WTC11 (cell line): ENCODE results near the gene AOX1.
"Not testable (repeated sequence)": the region's sequence is repeated elsewhere in the genome, so short reads cannot be mapped to it uniquely, and the experiment has no call there.

Experiments used
- ATF3 ChIP-seq: sonication (generic); formaldehyde crosslinking; conservative IDR thresholded peaks from 2 replicates; pipeline ENCODE4 v1.8.1; 2022; ENCODE audit warnings: mild to moderate bottlenecking, missing genetic modification reagents
- CTCF ChIP-seq: fragments of 200-600 bp; IDR thresholded peaks from 2 replicates; pipeline ENCODE4 v1.8.0; 2022; ENCODE audit warnings: antibody characterized with exemption
- IRF2 ChIP-seq: sonication (generic); formaldehyde crosslinking; IDR thresholded peaks from 2 replicates; pipeline ENCODE4 v1.8.0; 2022; ENCODE audit warnings: low read depth, missing genetic modification reagents, borderline replicate concordance
- NFYB ChIP-seq: sonication (generic); formaldehyde crosslinking; conservative IDR thresholded peaks from 2 replicates; pipeline ENCODE4 v1.8.0; 2022; ENCODE audit warnings: low read depth, missing genetic modification reagents

GRCh38 chr2:200566596-200566995, 19.2 kb upstream of the AOX1 start:
- not testable (repeated sequence) for TF ChIP-seq ATF3 (CRISPR knock-in tag); IRF2 (CRISPR knock-in tag); CTCF; NFYB (CRISPR knock-in tag)
